Daoy (cell line): ENCODE measurements around the gene ELMOD1. TPM values are rescaled to one million over a fixed set of nuclear protein-coding genes. Genes with fewer than 3 reads are reported as not detected.
"Not testable (repeated sequence)": the region's sequence is repeated elsewhere in the genome, so short reads cannot be mapped to it uniquely, and the experiment has no call there.

Experiments used
- DNase-seq: peaks from one replicate; pipeline ENCODE4 v3.0.0-alpha.2; 2015; ENCODE audit warnings: low read depth
- total RNA-seq: library from RNA; depleted of rRNA; stranded (reverse); fragments of >200 nt; shearing (Covaris generic); gene quantifications from 2 replicates; pipeline ENCODE4 v1.2.3, GENCODE V29; 2014; rRNA removed

The ELMOD1 gene
- 1.0 and 2.6 TPM in 2 replicates for total RNA-seq

- peak; percentile 71 for DNase-seq
Observed at GRCh38 chr11:107590460-107591377, at the start of gene ELMOD1. TSS of gene ELMOD1 (plus strand) at chr11:107591147. CDS start at chr11:107618190, 27,043 bp downstream.

- peak; percentile 69 for DNase-seq
Observed at GRCh38 chr11:107545101-107545514, 45.8 kb upstream of the ELMOD1 start.

- no peak for DNase-seq
Observed at GRCh38 chr11:107547961-107548360, 43.0 kb upstream of the ELMOD1 start.

- peak; percentile 41 for DNase-seq
Observed at GRCh38 chr11:107549253-107549953, 41.5 kb upstream of the ELMOD1 start.

GRCh38 chr11:107549954-107550285 lies 41.0 kb upstream of the ELMOD1 start:
- DNase-seq: no peak

GRCh38 chr11:107550304-107550703 lies 40.6 kb upstream of the ELMOD1 start:
- DNase-seq: no peak

- DNase-seq: peak; percentile 31
Observed at GRCh38 chr11:107561688-107562087, 29.3 kb upstream of the ELMOD1 start.

GRCh38 chr11:107562647-107563208 lies 28.2 kb upstream of the ELMOD1 start:
- peak; percentile 88 for DNase-seq

GRCh38 chr11:107563702-107564101 lies 27.2 kb upstream of the ELMOD1 start:
- peak; percentile 60 for DNase-seq

GRCh38 chr11:107564877-107565218 lies 26.1 kb upstream of the ELMOD1 start:
- DNase-seq: no peak

GRCh38 chr11:107565219-107565937 lies 25.6 kb upstream of the ELMOD1 start, which contains the start of gene ALKBH8:
TSS of gene ALKBH8 (minus strand) at chr11:107565735. CDS start at chr11:107560893, 4,842 bp downstream.
- peak; percentile 81 for DNase-seq

GRCh38 chr11:107565955-107566501 lies 24.9 kb upstream of the ELMOD1 start:
- peak; percentile 29 for DNase-seq

GRCh38 chr11:107566569-107566968 lies 24.4 kb upstream of the ELMOD1 start:
- DNase-seq: no peak

GRCh38 chr11:107567739-107568335 lies 23.1 kb upstream of the ELMOD1 start:
- no peak for DNase-seq

- DNase-seq: no peak
Observed at GRCh38 chr11:107570015-107570414, 20.9 kb upstream of the ELMOD1 start.

- DNase-seq: no peak
Observed at GRCh38 chr11:107573438-107573837, 17.5 kb upstream of the ELMOD1 start.

- DNase-seq: peak; percentile 29
Observed at GRCh38 chr11:107576497-107577345, 14.2 kb upstream of the ELMOD1 start.

GRCh38 chr11:107577346-107577711 lies 13.6 kb upstream of the ELMOD1 start:
- DNase-seq: no peak

- DNase-seq: not testable (repeated sequence)
Observed at GRCh38 chr11:107579169-107579568, 11.8 kb upstream of the ELMOD1 start.

GRCh38 chr11:107581147-107581546 lies 9.8 kb upstream of the ELMOD1 start:
- no peak for DNase-seq
